ENCODE data around the gene KMT2D.

The KMT2D gene

GRCh38 chr12:49089821-49090773 lies 29.5 kb upstream of the KMT2D start:
- ChIA-PET POLR2A (no interaction called here), CTCF (interaction anchor here (1.5 to 12.8 kb wide), 7 partner anchors 11 to 123 kb away, joined by 4 to 369 read pairs (median 81); partner anchors contain the start of genes DDN, DHH and LMBR1L)
- no peak for DNase-seq (ENCODE audit: extremely low spot score)
- peak; percentile 5 for TF ChIP-seq CTCF (IDR thresholded peaks at IDR 0.05; ENCODE audit: control extremely low read depth, extremely low read depth, low read depth, missing control alignments)

- DNase-seq (ENCODE audit: extremely low spot score), result no peak
- ChIA-PET CTCF (interaction anchor here (0.6 to 12.8 kb wide), 45 partner anchors 10 to 426 kb away, joined by 3 to 369 read pairs (median 6); partner anchors contain the start of genes DDN, DDX23, DHH and LMBR1L), POLR2A (interaction anchor here (1.4 kb wide), 1 partner anchor 42 kb away, joined by 6 read pairs; the partner anchor contains the start of gene TUBA1B)
- TF ChIP-seq CTCF (IDR thresholded peaks at IDR 0.05; ENCODE audit: control extremely low read depth, extremely low read depth, low read depth, missing control alignments), result no peak
Observed at GRCh38 chr12:49088932-49089330, 28.3 kb upstream of the KMT2D start.

- ChIA-PET CTCF (interaction anchor here (0.6 to 12.8 kb wide), 65 partner anchors 9 to 426 kb away, joined by 3 to 369 read pairs (median 5); partner anchors contain the start of genes DDN, DDX23, DHH and KMT2D), POLR2A (interaction anchor here (1.4 kb wide), 1 partner anchor 42 kb away, joined by 6 read pairs; the partner anchor contains the start of gene TUBA1B)
- DNase-seq (ENCODE audit: extremely low spot score), result peak; percentile 83
- TF ChIP-seq CTCF (IDR thresholded peaks at IDR 0.05; ENCODE audit: control extremely low read depth, extremely low read depth, low read depth, missing control alignments), result peak; percentile 92
Observed at GRCh38 chr12:49088150-49088931, 27.7 kb upstream of the KMT2D start.

GRCh38 chr12:49086116-49086515 lies 25.5 kb upstream of the KMT2D start:
- POLR2A ChIA-PET, result no interaction called here
- no peak for TF ChIP-seq CTCF (IDR thresholded peaks at IDR 0.05; ENCODE audit: control extremely low read depth, extremely low read depth, low read depth, missing control alignments)
- CTCF ChIA-PET, result interaction anchor here (0.8 to 12.8 kb wide), 12 partner anchors 7 to 181 kb away, joined by 3 to 369 read pairs (median 19); partner anchors contain the start of genes DDN, DHH and LMBR1L
- DNase-seq (ENCODE audit: extremely low spot score), result no peak

GRCh38 chr12:49084438-49084837 lies 23.8 kb upstream of the KMT2D start:
- POLR2A ChIA-PET, result interaction anchor here (0.5 kb wide), 1 partner anchor 25 kb away, joined by 3 read pairs; no protein-coding TSS in a partner anchor
- no peak for TF ChIP-seq CTCF (IDR thresholded peaks at IDR 0.05; ENCODE audit: control extremely low read depth, extremely low read depth, low read depth, missing control alignments)
- CTCF ChIA-PET, result interaction anchor here (1.0 to 12.8 kb wide), 8 partner anchors 11 to 275 kb away, joined by 3 to 369 read pairs (median 4); partner anchors contain the start of genes DHH, LMBR1L and TUBA1B
- no peak for DNase-seq (ENCODE audit: extremely low spot score)

All from GM10248 (cell line).